GM12878 (cell line): Measurements from ENCODE around the gene TMEM135. TPM values are rescaled to one million over a fixed set of nuclear protein-coding genes. Genes with fewer than 3 reads are reported as not detected.

ENCODE experiments used
- ATAC-seq: fragments of 200-7000 bp; cut with Tn5 transposase; 3 replicates; pipeline ENCODE4 v1.9.1; 2020; ENCODE audit warnings: mild to moderate bottlenecking, moderate library complexity
- BruUV-seq: library from RNA; stranded (reverse); fragments of 400-500 nt; replicated peaks from 2 replicates; lab custom pipeline; 2021; lab: Mats Ljungman, UMichigan
- CTCF ChIA-PET: fragments of 300-600 bp; sonication (Branson Sonifier 250); formaldehyde crosslinking; extraction: SDS; loops from one replicate; lab custom pipeline; 2021; ENCODE audit warnings: inconsistent platforms; lab: Yijun Ruan, JAX
- POLR2A ChIA-PET: fragments of 350-600 bp; formaldehyde crosslinking; extraction: SDS; loops from one replicate; lab custom pipeline; 2021; ENCODE audit warnings: inconsistent platforms; lab: Charles Lee
- RAD21 ChIA-PET: fragments of 300-600 bp; sonication (Branson Sonifier 250); formaldehyde crosslinking; loops from one replicate; lab custom pipeline; 2023; ENCODE audit warnings: antibody characterized with exemption; ENCODE audit not compliant: unreplicated experiment; lab: Charles Lee
- SMC1A ChIA-PET: fragments of 300-600 bp; sonication (Branson Sonifier 250); formaldehyde crosslinking; loops from one replicate; lab custom pipeline; 2023; ENCODE audit not compliant: unreplicated experiment, uncharacterized antibody; lab: Charles Lee
- DNase-seq: peaks from one replicate; pipeline ENCODE4 v3.0.0-alpha.2; 2011; ENCODE audit warnings: low read depth, low spot score
- FAIRE-seq: peaks from 3 replicates; lab custom pipeline; 2011; peaks lifted over from hg19 to GRCh38; lab: Jason Lieb, UNC
- H2AFZ ChIP-seq: 2 replicates; pipeline ENCODE4 v1.6.0; 2011; ENCODE audit warnings: low read depth, low read length, control low read depth; ENCODE audit not compliant: control insufficient read depth
- H3K27ac ChIP-seq: 2 replicates; pipeline ENCODE4 v1.5.1; 2011; ENCODE audit warnings: control low read depth; ENCODE audit not compliant: control insufficient read depth, insufficient read depth
- H3K27me3 ChIP-seq, 2 experiments: replicated peaks in 1 of 2; 2 replicates each; pipeline versions ENCODE4 v1.6.0 to v1.6.1; 2011; ENCODE audit warnings: low read length in 1 of 2; ENCODE audit not compliant: control insufficient read depth in 2 of 2, insufficient read depth in 2 of 2
- H3K36me3 ChIP-seq, 2 experiments: 2 replicates each; pipeline ENCODE4 v1.5.1; 2011; ENCODE audit warnings: low read length in 1 of 2; ENCODE audit not compliant: control insufficient read depth in 2 of 2, insufficient read depth in 2 of 2
- H3K4me1 ChIP-seq: 2 replicates; pipeline ENCODE4 v1.6.1; 2011; ENCODE audit warnings: mild to moderate bottlenecking, low read length, moderate library complexity, mixed read lengths; ENCODE audit not compliant: control insufficient read depth, insufficient read depth
- H3K4me2 ChIP-seq: 2 replicates; pipeline ENCODE4 v1.6.0; 2011; ENCODE audit warnings: control low read depth; ENCODE audit not compliant: control insufficient read depth, insufficient read depth
- H3K4me3 ChIP-seq: fragments of 200-600 bp; sonication (generic); 2 replicates; pipeline ENCODE4 v1.5.1; 2016
- H3K79me2 ChIP-seq: 2 replicates; pipeline ENCODE4 v1.6.0; 2011; ENCODE audit warnings: low read length; ENCODE audit not compliant: control insufficient read depth, insufficient read depth
- H3K9ac ChIP-seq: 2 replicates; pipeline ENCODE4 v1.8.0; 2011; ENCODE audit warnings: low read length, control low read depth, mixed read lengths; ENCODE audit not compliant: control insufficient read depth, insufficient read depth
- H3K9me3 ChIP-seq: replicated peaks from 3 replicates; pipeline ENCODE4 v1.5.1; 2011; ENCODE audit warnings: mild to moderate bottlenecking, low read length; ENCODE audit not compliant: control insufficient read depth, insufficient read depth
- H4K20me1 ChIP-seq: 2 replicates; pipeline ENCODE4 v1.6.0; 2011; ENCODE audit not compliant: control insufficient read depth, insufficient read depth
- CREM ChIP-seq: IDR thresholded peaks from 2 replicates; pipeline ENCODE4 v1.6.1; 2014; ENCODE audit warnings: antibody characterized with exemption, low read depth
- EP300 ChIP-seq, 2 experiments: fragments of 150-350 bp in 1 of 2; IDR thresholded peaks; 2 replicates each; pipeline ENCODE4 v1.6.1; 2011 to 2012; ENCODE audit warnings: low read depth in 2 of 2, low read length in 2 of 2, borderline replicate concordance in 1 of 2, improper control_type of control experiment in 1 of 2, inconsistent platforms in 1 of 2; ENCODE audit not compliant: control insufficient read depth in 1 of 2
- FOXK2 ChIP-seq: fragments of 450-650 bp; IDR thresholded peaks from 2 replicates; pipeline ENCODE4 v1.6.1; 2017; ENCODE audit warnings: mild to moderate bottlenecking, moderate library complexity
- IRF3 ChIP-seq: fragments of 450-650 bp; IDR thresholded peaks from 2 replicates; pipeline ENCODE4 v1.6.1; 2014; ENCODE audit warnings: mild to moderate bottlenecking
- LARP7 ChIP-seq: fragments of 450-650 bp; IDR thresholded peaks from 2 replicates; pipeline ENCODE4 v1.6.1; 2017; ENCODE audit warnings: mild to moderate bottlenecking
- NFYB ChIP-seq: IDR thresholded peaks from 2 replicates; pipeline ENCODE4 v1.6.1; 2011; ENCODE audit warnings: low read depth, mild to moderate bottlenecking, low read length, improper control_type of control experiment, moderate library complexity; ENCODE audit not compliant: insufficient read depth
- NRF1 ChIP-seq: conservative IDR thresholded peaks from 2 replicates; pipeline ENCODE4 v1.6.1; 2011; ENCODE audit warnings: mild to moderate bottlenecking, low read depth, low read length, improper control_type of control experiment
- PKNOX1 ChIP-seq: fragments of 450-650 bp; IDR thresholded peaks from 2 replicates; pipeline ENCODE4 v1.6.1; 2016; ENCODE audit warnings: mild to moderate bottlenecking
- RAD21 ChIP-seq: IDR thresholded peaks from 2 replicates; pipeline ENCODE4 v1.6.1; 2011; ENCODE audit warnings: mild to moderate bottlenecking, low read depth, low read length, moderate library complexity; ENCODE audit not compliant: insufficient read depth
- SIN3A ChIP-seq: IDR thresholded peaks from 2 replicates; pipeline ENCODE4 v1.6.1; 2012; ENCODE audit warnings: low read depth, low read length, improper control_type of control experiment
- SMC3 ChIP-seq: IDR thresholded peaks from 2 replicates; pipeline ENCODE4 v1.6.1; 2011; ENCODE audit warnings: low read length, improper control_type of control experiment, borderline replicate concordance
- WGBS: methylation state at CpG from one replicate; pipeline ENCODE4 v1.1.6; 2016; ENCODE audit warnings: low lambda C conversion rate; ENCODE audit not compliant: insufficient replicate concordance, insufficient coverage; ENCODE audit errors: missing lambda C conversion rate; 5-methylcytosine and 5-hydroxymethylcytosine counted together
- in situ Hi-C: fragments of 300-500 bp; cut with MboI; formaldehyde crosslinking; loops from 9 replicates; pipeline ENCODE4 v1.14.3; 2018; ENCODE audit warnings: mixed read lengths
- intact Hi-C: fragments of 100-400 bp; cut with micrococcal nuclease; formaldehyde crosslinking; loops from one replicate; pipeline ENCODE4 v1.14.2; 2022; ENCODE audit not compliant: unreplicated experiment
- polyA plus RNA-seq, 11 experiments: library from polyadenylated mRNA; depleted of rRNA in 4 of 11; unstranded in 6 of 11; stranded (reverse) in 5 of 11; fragments of >200 nt; fragmentation: Nextera tagmentation in 4 of 11; fragmentation: Illumina TruSeq in 1 of 11; extraction: Ambion mirVana in 4 of 11; extraction: Trizol in 1 of 11; gene quantifications; 1 replicate in 1 of 11; 2 replicates in 10 of 11; pipeline versions ENCODE4 v1.2.1 to v1.2.3, GENCODE V29; 2011 to 2016; ENCODE audit warnings: inconsistent platforms in 2 of 11, missing spikeins in 2 of 11, low read depth in 1 of 11
- total RNA-seq, 4 experiments: library from RNA; depleted of rRNA in 3 of 4; stranded (reverse); fragments of >200 nt in 3 of 4; fragmentation: Illumina TruSeq in 1 of 4; extraction: Trizol in 1 of 4; gene quantifications; 2 replicates each; pipeline versions ENCODE4 v1.2.1 to v1.2.3, GENCODE V29; 2013 to 2021
- TF ChIP-seq, protein P1 (sequence below): IDR thresholded peaks from 2 replicates; pipeline ENCODE4 v1.6.1; 2012; ENCODE audit warnings: mild to moderate bottlenecking, low read depth, low read length
- TF ChIP-seq, protein P2 (sequence below), 3 experiments: IDR thresholded peaks in 2 of 3; conservative IDR thresholded peaks in 1 of 3; 2 replicates each; pipeline ENCODE4 v1.5.1; 2011; ENCODE audit warnings: low read depth in 3 of 3, low read length in 3 of 3, mild to moderate bottlenecking in 3 of 3, control low read depth in 2 of 3, moderate library complexity in 2 of 3, inconsistent platforms in 1 of 3, mixed read lengths in 1 of 3; ENCODE audit not compliant: control insufficient read depth in 2 of 3, insufficient read depth in 1 of 3; ENCODE audit errors: extremely low read depth in 1 of 3
- TF ChIP-seq, protein P3 (sequence below): IDR thresholded peaks from 2 replicates; pipeline ENCODE4 v1.6.1; 2011; ENCODE audit warnings: low read depth, mild to moderate bottlenecking, low read length, moderate library complexity, borderline replicate concordance; ENCODE audit errors: extremely low read depth

Gene TMEM135
- total and polyA plus RNA-seq, 10 of the 15 experiments (the other 5 are each of a cell fraction or from before 2014, with no cell fraction given): 7.2 to 117 (median 12.9) TPM

- 1% methylated on average over 3 of the region's 3 CpGs for WGBS
- no peak for DNase-seq
- CTCF ChIA-PET: interaction anchor here (0.7 to 3.1 kb wide), 15 partner anchors 10 to 420 kb away, joined by 3 to 21 read pairs (median 4); no protein-coding TSS in a partner anchor
- TF ChIP-seq EP300 (IDR thresholded peaks at IDR 0.05; ENCODE audit: borderline replicate concordance in 1 of 2, control insufficient read depth in 1 of 2, low read depth in 2 of 2, low read length in 2 of 2) (no peak), IRF3 (no peak), FOXK2 (no peak), CREM (no peak), LARP7 (no peak), SMC3 (peak; percentile 88), PKNOX1 (no peak), RAD21 (peak; percentile 83), NRF1 (no peak), NFYB (no peak), SIN3A (no peak)
- TF ChIP-seq, protein P1, sequence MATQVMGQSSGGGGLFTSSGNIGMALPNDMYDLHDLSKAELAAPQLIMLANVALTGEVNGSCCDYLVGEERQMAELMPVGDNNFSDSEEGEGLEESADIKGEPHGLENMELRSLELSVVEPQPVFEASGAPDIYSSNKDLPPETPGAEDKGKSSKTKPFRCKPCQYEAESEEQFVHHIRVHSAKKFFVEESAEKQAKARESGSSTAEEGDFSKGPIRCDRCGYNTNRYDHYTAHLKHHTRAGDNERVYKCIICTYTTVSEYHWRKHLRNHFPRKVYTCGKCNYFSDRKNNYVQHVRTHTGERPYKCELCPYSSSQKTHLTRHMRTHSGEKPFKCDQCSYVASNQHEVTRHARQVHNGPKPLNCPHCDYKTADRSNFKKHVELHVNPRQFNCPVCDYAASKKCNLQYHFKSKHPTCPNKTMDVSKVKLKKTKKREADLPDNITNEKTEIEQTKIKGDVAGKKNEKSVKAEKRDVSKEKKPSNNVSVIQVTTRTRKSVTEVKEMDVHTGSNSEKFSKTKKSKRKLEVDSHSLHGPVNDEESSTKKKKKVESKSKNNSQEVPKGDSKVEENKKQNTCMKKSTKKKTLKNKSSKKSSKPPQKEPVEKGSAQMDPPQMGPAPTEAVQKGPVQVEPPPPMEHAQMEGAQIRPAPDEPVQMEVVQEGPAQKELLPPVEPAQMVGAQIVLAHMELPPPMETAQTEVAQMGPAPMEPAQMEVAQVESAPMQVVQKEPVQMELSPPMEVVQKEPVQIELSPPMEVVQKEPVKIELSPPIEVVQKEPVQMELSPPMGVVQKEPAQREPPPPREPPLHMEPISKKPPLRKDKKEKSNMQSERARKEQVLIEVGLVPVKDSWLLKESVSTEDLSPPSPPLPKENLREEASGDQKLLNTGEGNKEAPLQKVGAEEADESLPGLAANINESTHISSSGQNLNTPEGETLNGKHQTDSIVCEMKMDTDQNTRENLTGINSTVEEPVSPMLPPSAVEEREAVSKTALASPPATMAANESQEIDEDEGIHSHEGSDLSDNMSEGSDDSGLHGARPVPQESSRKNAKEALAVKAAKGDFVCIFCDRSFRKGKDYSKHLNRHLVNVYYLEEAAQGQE: no peak
- TF ChIP-seq, protein P2, sequence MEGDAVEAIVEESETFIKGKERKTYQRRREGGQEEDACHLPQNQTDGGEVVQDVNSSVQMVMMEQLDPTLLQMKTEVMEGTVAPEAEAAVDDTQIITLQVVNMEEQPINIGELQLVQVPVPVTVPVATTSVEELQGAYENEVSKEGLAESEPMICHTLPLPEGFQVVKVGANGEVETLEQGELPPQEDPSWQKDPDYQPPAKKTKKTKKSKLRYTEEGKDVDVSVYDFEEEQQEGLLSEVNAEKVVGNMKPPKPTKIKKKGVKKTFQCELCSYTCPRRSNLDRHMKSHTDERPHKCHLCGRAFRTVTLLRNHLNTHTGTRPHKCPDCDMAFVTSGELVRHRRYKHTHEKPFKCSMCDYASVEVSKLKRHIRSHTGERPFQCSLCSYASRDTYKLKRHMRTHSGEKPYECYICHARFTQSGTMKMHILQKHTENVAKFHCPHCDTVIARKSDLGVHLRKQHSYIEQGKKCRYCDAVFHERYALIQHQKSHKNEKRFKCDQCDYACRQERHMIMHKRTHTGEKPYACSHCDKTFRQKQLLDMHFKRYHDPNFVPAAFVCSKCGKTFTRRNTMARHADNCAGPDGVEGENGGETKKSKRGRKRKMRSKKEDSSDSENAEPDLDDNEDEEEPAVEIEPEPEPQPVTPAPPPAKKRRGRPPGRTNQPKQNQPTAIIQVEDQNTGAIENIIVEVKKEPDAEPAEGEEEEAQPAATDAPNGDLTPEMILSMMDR (IDR thresholded peaks at IDR 0.05 in 2 of 3, conservative IDR thresholded peaks at IDR 0.05 in 1 of 3; ENCODE audit: control insufficient read depth in 2 of 3, extremely low read depth in 1 of 3, insufficient read depth in 1 of 3, low read depth in 3 of 3, low read length in 3 of 3): peak; percentile 33 to 75 (median 42); a peak in 4 of 6 replicates
- TF ChIP-seq, protein P3, sequence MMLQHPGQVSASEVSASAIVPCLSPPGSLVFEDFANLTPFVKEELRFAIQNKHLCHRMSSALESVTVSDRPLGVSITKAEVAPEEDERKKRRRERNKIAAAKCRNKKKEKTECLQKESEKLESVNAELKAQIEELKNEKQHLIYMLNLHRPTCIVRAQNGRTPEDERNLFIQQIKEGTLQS: no peak
Measured at GRCh38 chr11:87290304-87290922, 252.7 kb downstream of the TMEM135 start.

More at GRCh38 chr11:87290304-87290922, 252.7 kb downstream of the TMEM135 start:
- intact Hi-C loops: loop anchor here (1.0 to 5.0 kb wide), 5 partner anchors 193 to 420 kb away; no protein-coding TSS in a partner anchor
- Histone ChIP-seq H3K9me3 (no peaks in the 10 kb centered on the region), H3K27me3 (no peaks in the 10 kb centered on the region), H3K36me3 (no peaks in the 10 kb centered on the region), H3K9ac (no peak overlapping the region), H3K4me3 (no peak overlapping the region), H3K4me2 (no peak overlapping the region), H2AFZ (no peak overlapping the region), H3K4me1 (no peaks in the 10 kb centered on the region), H3K79me2 (no peaks in the 10 kb centered on the region), H3K27ac (no peak overlapping the region), H4K20me1 (no peaks in the 10 kb centered on the region)
- FAIRE-seq (peak; percentile 69), ATAC-seq (peak; percentile 68)
- ChIA-PET POLR2A (no interaction called here), SMC1A (interaction anchor here (1.0 to 3.1 kb wide), 5 partner anchors 10 to 351 kb away, joined by 3 to 20 read pairs (median 4); no protein-coding TSS in a partner anchor), RAD21 (interaction anchor here (2.6 kb wide), 1 partner anchor 352 kb away, joined by 18 read pairs; no protein-coding TSS in a partner anchor)
- in situ Hi-C loops: no loop called here
- no TSS peak for BruUV-seq
